Left cardiac atrium (tissue), 4 donors: ENCODE measurements around the gene PITPNM2. TPM values are rescaled to one million over a fixed set of nuclear protein-coding genes. Genes with fewer than 3 reads are reported as not detected.
A peak's percentile ranks its signal among the peaks of the same experiment; 100 is the strongest.

Source experiments
- ATAC-seq, 2 donors: fragments of 200-7000 bp; cut with Tn5 transposase; one replicate each; pipeline ENCODE4 v1.9.1; 2020; ENCODE audit warnings: mild to moderate bottlenecking in 2 of 2, moderate library complexity in 2 of 2
- DNase-seq: peaks from one replicate; pipeline ENCODE4 v3.0.0-alpha.2; 2020
- intact Hi-C, 2 donors: fragments of 100-400 bp; cut with DNase I; formaldehyde crosslinking; loops; one replicate each; pipeline versions ENCODE4 v1.14.1 to v1.15.1; 2022 to 2023
- long read RNA-seq: library from polyadenylated mRNA; unstranded; transcript quantifications from one replicate; pipeline ENCODE4 v2.0.0, GENCODE V29; 2021
- total RNA-seq, 2 donors: library from RNA; stranded (reverse); fragmentation: NEBNext Ultra II Directional; extraction: Animal tissue kit (Norgen Biotek cat#: 25700); gene quantifications; one replicate each; pipeline ENCODE4 v1.2.1, GENCODE V29; 2021
- donor health status: DM: no; HTN: yes; CAD: no.
- donor health status: DM: no; HTN: yes; CAD: no; lungs with severe emphysema.
- donor health status: DM: yes; HTN: yes; CAD: no.
- donor health status: Dilated cardiomyopathy.

PITPNM2 gene
- 10 to 100 TPM; 13.1 to 22.2 TPM for total RNA-seq
- long read RNA-seq, partial matches to known transcripts: 0 of 5 reads
- long read RNA-seq, other reads (novel, unspliced or antisense): 5 of 5 reads

GRCh38 chr12:123150744-123151456, at the start of gene PITPNM2:
PITPNM2 (minus strand) TSS chr12:123151090; CDS start chr12:123034590, 116,500 bp downstream.
- intact Hi-C loops: loop anchor here (2.0 to 5.0 kb wide), 2 partner anchors 108 to 109 kb away; no protein-coding TSS in a partner anchor
- ATAC-seq (peak; percentile 80 to 93), DNase-seq (peak; percentile 69)

- DNase-seq (no peak), ATAC-seq (no peak)
- intact Hi-C loops: loop anchor here in 1 of 2 donors (2.0 kb wide), 1 partner anchor 46 kb away; no protein-coding TSS in a partner anchor
These were observed 49.5 kb upstream of the PITPNM2 start for GRCh38 chr12:123200414-123200813.

GRCh38 chr12:123199936-123200335, 49.0 kb upstream of the PITPNM2 start:
- ATAC-seq: no peak

GRCh38 chr12:123187637-123188036, 36.7 kb upstream of the PITPNM2 start:
- ATAC-seq (no peak), DNase-seq (no peak)
- intact Hi-C loops: no loop called here

More at GRCh38 chr12:123199936-123200335, 49.0 kb upstream of the PITPNM2 start:
- intact Hi-C loops: loop anchor here in 1 of 2 donors (2.0 kb wide), 1 partner anchor 45 kb away; no protein-coding TSS in a partner anchor
- no peak for DNase-seq

GRCh38 chr12:123180171-123180570, 29.3 kb upstream of the PITPNM2 start:
- ATAC-seq (no peak), DNase-seq (no peak)
- intact Hi-C loops: no loop called here

- intact Hi-C loops: no loop called here
- ATAC-seq: no peak
- no peak for DNase-seq
These were observed 21.1 kb upstream of the PITPNM2 start for GRCh38 chr12:123171967-123172366.

- DNase-seq: no peak
- intact Hi-C loops: no loop called here
- no peak for ATAC-seq
These were observed 16.4 kb upstream of the PITPNM2 start for GRCh38 chr12:123167329-123167728.

GRCh38 chr12:123165537-123165936, 14.6 kb upstream of the PITPNM2 start:
- intact Hi-C loops: no loop called here
- DNase-seq (no peak), ATAC-seq (no peak)

- intact Hi-C loops: no loop called here
- DNase-seq (no peak), ATAC-seq (no peak)
These were observed 13.9 kb upstream of the PITPNM2 start for GRCh38 chr12:123164710-123165261.

- intact Hi-C loops: no loop called here
- no peak for DNase-seq
- ATAC-seq: no peak
These were observed 13.3 kb upstream of the PITPNM2 start for GRCh38 chr12:123164222-123164621.

GRCh38 chr12:123163227-123163626, 12.3 kb upstream of the PITPNM2 start:
- no peak for ATAC-seq
- intact Hi-C loops: no loop called here
- no peak for DNase-seq

GRCh38 chr12:123160801-123161487, 10.1 kb upstream of the PITPNM2 start:
- intact Hi-C loops: no loop called here
- ATAC-seq (no peak), DNase-seq (no peak)

- ATAC-seq (no peak), DNase-seq (no peak)
- intact Hi-C loops: loop anchor here (2.0 to 5.0 kb wide), 2 partner anchors 47 to 112 kb away; no protein-coding TSS in a partner anchor
These were observed 3.0 kb upstream of the PITPNM2 start for GRCh38 chr12:123153906-123154305.

- no peak for ATAC-seq
- DNase-seq: no peak
- intact Hi-C loops: loop anchor here in 1 of 2 donors (5.0 kb wide), 1 partner anchor 111 kb away; no protein-coding TSS in a partner anchor
These were observed 1.9 kb upstream of the PITPNM2 start for GRCh38 chr12:123152833-123153232.

GRCh38 chr12:123151457-123152454, 866 bp upstream of the PITPNM2 start:
- intact Hi-C loops: loop anchor here (2.0 to 5.0 kb wide), 2 partner anchors 109 kb away; no protein-coding TSS in a partner anchor
- peak; percentile 32 to 44 for ATAC-seq

GRCh38 chr12:123150275-123150743, 581 bp downstream of the PITPNM2 start:
- DNase-seq (peak; percentile 68), ATAC-seq (peak; percentile 45 to 61)
- intact Hi-C loops: loop anchor here (2.0 to 5.0 kb wide), 2 partner anchors 108 kb away; no protein-coding TSS in a partner anchor

More at GRCh38 chr12:123151457-123152454, 866 bp upstream of the PITPNM2 start:
- DNase-seq: no peak

- DNase-seq (no peak), ATAC-seq (peak; percentile 3 to 31)
- intact Hi-C loops: loop anchor here (2.0 to 5.0 kb wide), 4 partner anchors 52 to 162 kb away; no protein-coding TSS in a partner anchor
These were observed 1.2 kb downstream of the PITPNM2 start for GRCh38 chr12:123149501-123150274.
